ENCODE data around the gene KCNMA1.

The KCNMA1 gene

DNA sequence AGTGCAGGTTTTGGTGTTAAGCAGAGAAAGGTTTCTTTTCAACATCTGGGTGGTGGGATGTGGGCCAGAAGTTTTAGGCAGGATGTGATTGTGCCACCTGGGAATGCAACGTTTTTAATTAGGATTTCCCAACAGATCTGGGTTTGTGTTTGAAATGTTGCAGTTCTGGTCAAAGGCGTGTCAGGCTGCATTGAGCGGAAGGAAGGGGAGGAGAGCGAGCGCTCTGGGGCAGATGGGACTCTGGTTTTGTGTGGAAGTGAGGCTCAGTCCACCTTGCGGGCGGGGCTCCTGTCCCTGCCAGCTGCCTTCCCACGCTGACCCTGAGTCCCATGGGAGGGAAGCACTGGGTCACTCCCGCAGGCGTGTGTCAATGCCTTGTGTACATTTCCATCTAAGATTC lies 767.7 kb downstream of the KCNMA1 start:
- DNase-seq = no peak

GRCh38 chr10:76868098-76868977 lies 769.3 kb downstream of the KCNMA1 start:
- no peak for DNase-seq

- no peak for DNase-seq
These were observed 770.6 kb downstream of the KCNMA1 start for GRCh38 chr10:76866841-76867586.

DNA sequence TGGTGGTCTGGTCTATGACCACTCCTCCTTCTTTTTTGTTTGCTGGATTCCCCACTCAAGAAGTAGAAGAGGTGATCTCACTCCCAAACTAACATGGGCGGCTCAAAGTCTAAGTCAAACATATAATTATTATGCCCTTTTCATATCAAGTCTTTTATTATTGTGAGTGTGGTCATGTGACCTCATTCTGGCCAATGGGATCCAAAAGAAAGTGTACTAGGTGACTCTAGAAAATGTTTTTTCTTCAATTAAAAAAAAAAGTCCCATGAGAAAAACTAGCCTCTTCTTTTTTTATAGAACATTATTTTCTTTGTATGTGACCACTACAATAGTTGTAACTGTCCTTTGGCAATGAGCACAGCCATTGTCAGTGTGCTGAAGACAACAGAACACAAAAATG lies 772.7 kb downstream of the KCNMA1 start:
- DNase-seq = no peak

- DNase-seq = no peak
These were observed 778.9 kb downstream of the KCNMA1 start for GRCh38 chr10:76858721-76859120.

- no peak for DNase-seq
These were observed 796.8 kb downstream of the KCNMA1 start for GRCh38 chr10:76840802-76841201.

- no peak for DNase-seq
These were observed 798.3 kb downstream of the KCNMA1 start for GRCh38 chr10:76839276-76839675.

- no peak for DNase-seq
These were observed 807.4 kb downstream of the KCNMA1 start for GRCh38 chr10:76830218-76830617.

DNA sequence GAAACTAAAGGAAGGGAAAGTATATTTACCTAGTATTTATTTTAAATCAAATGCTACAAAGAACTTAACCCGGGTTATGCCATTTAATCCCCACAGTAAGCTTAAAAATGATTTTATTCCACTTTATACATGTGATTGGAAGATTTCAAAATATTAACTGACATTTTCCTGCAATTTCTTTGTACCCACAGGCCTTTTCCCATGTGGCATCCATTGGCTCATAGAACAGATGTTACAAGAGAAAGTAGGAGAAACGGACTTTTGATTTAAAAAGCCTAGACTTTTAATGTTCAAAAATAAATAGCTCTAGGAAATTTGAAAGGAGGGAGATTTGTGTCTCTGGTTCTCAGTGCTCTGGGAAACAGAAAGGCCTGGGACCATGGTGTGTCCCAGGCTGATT lies 807.9 kb downstream of the KCNMA1 start:
- DNase-seq = no peak
